LNCaP clone FGC (cell line): ENCODE results near the gene TTLL9.

Source experiments
- DNase-seq: peaks from one replicate; pipeline ENCODE4 v3.0.0-alpha.2; 2011; ENCODE audit warnings: low read depth
- H3K4me3 ChIP-seq: 2 replicates; pipeline ENCODE4 v1.5.1; 2011; ENCODE audit warnings: mild to moderate bottlenecking, low read depth, low read length, control low read depth
- CTCF ChIP-seq: IDR thresholded peaks from 2 replicates; pipeline ENCODE4 v1.5.1; 2012; ENCODE audit warnings: mild to moderate bottlenecking; ENCODE audit not compliant: control insufficient read depth, insufficient read depth; ENCODE audit errors: extremely low read depth

The TTLL9 gene

GRCh38 chr20:31977080-31977479 is 106.6 kb downstream of the TTLL9 start:
- no peak for TF ChIP-seq CTCF
- DNase-seq: no peak
- H3K4me3 ChIP-seq: no peak overlapping the region

- no peak overlapping the region for H3K4me3 ChIP-seq
- TF ChIP-seq CTCF: no peak
- DNase-seq: no peak
Measured at GRCh38 chr20:31979713-31980426, 109.4 kb downstream of the TTLL9 start.

GRCh38 chr20:31981784-31982183 is 111.3 kb downstream of the TTLL9 start:
- DNase-seq: no peak
- H3K4me3 ChIP-seq: no peak overlapping the region
- no peak for TF ChIP-seq CTCF

GRCh38 chr20:31984981-31985471 is 114.6 kb downstream of the TTLL9 start:
- DNase-seq: no peak
- H3K4me3 ChIP-seq: no peak overlapping the region
- no peak for TF ChIP-seq CTCF

- DNase-seq: no peak
- H3K4me3 ChIP-seq: no peak overlapping the region
- no peak for TF ChIP-seq CTCF
Measured at GRCh38 chr20:31987744-31988143, 117.3 kb downstream of the TTLL9 start.

- TF ChIP-seq CTCF: no peak
- DNase-seq: no peak
- no peak overlapping the region for H3K4me3 ChIP-seq
Measured at GRCh38 chr20:31988430-31989015, 118.1 kb downstream of the TTLL9 start.
